HG02852 (cell line): Measurements from ENCODE around the gene FBXO42.
A peak's percentile ranks its signal among the peaks of the same experiment; 100 is the strongest.
"Not testable (repeated sequence)": the region's sequence is repeated elsewhere in the genome, so short reads cannot be mapped to it uniquely, and the experiment has no call there.

Source experiments
- ATAC-seq: cut with Tn5 transposase; IDR thresholded peaks from one replicate; pipeline ENCODE4 v1.9.1; 2021; ENCODE audit warnings: mild to moderate bottlenecking, moderate library complexity; ENCODE audit not compliant: unreplicated experiment

FBXO42 gene

GRCh38 chr1:16372535-16373285 lies 20.4 kb upstream of the FBXO42 start:
- ATAC-seq, result no peak

- no peak for ATAC-seq
These were observed 19.4 kb upstream of the FBXO42 start for GRCh38 chr1:16371725-16372124.

GRCh38 chr1:16369821-16370220 lies 17.5 kb upstream of the FBXO42 start:
- ATAC-seq, result no peak

GRCh38 chr1:16367968-16368890 lies 15.9 kb upstream of the FBXO42 start:
- ATAC-seq, result no peak

- ATAC-seq, result peak; percentile 59
These were observed 15.1 kb upstream of the FBXO42 start for GRCh38 chr1:16367258-16367967.

GRCh38 chr1:16366722-16367257 lies 14.5 kb upstream of the FBXO42 start, which contains the start of gene SZRD1:
SZRD1 (plus strand) TSS chr1:16367242; CDS start chr1:16367258, 16 bp downstream.
- peak; percentile 73 for ATAC-seq

- not testable (repeated sequence) for ATAC-seq
These were observed 12.8 kb upstream of the FBXO42 start for GRCh38 chr1:16365146-16365498.

- no peak for ATAC-seq
These were observed 4.6 kb upstream of the FBXO42 start for GRCh38 chr1:16356867-16357266.

GRCh38 chr1:16354619-16355018 lies 2.3 kb upstream of the FBXO42 start:
- no peak for ATAC-seq

GRCh38 chr1:16352842-16353535 lies 709 bp upstream of the FBXO42 start:
- ATAC-seq, result no peak

GRCh38 chr1:16351456-16351993 lies 755 bp downstream of the FBXO42 start:
- ATAC-seq, result no peak

GRCh38 chr1:16349847-16350406 lies 2.4 kb downstream of the FBXO42 start:
- no peak for ATAC-seq

GRCh38 chr1:16348414-16349182 lies 3.7 kb downstream of the FBXO42 start:
- ATAC-seq, result no peak

- ATAC-seq, result not testable (repeated sequence)
These were observed 9.0 kb downstream of the FBXO42 start for GRCh38 chr1:16343276-16343675.

GRCh38 chr1:16342331-16343062 lies 9.8 kb downstream of the FBXO42 start:
- ATAC-seq, result no peak

- no peak for ATAC-seq
These were observed 11.6 kb downstream of the FBXO42 start for GRCh38 chr1:16340673-16341072.

GRCh38 chr1:16338961-16339360 lies 13.3 kb downstream of the FBXO42 start:
- no peak for ATAC-seq

GRCh38 chr1:16334655-16335340 lies 17.5 kb downstream of the FBXO42 start:
- no peak for ATAC-seq
